Panc1 (cell line): ENCODE data around the gene CAPRIN2.
A peak's percentile ranks its signal among the peaks of the same experiment; 100 is the strongest.

Experiments
- CTCF ChIP-seq: fragments of 450-650 bp; IDR thresholded peaks from 2 replicates; pipeline ENCODE4 v1.5.1; 2017; ENCODE audit warnings: mild to moderate bottlenecking
- POLR2AphosphoS5 ChIP-seq: IDR thresholded peaks from 2 replicates; pipeline ENCODE4 v1.6.1; 2012; ENCODE audit warnings: mild to moderate bottlenecking, low read depth, low read length, moderate library complexity
- REST ChIP-seq, 2 experiments: IDR thresholded peaks; 2 replicates each; pipeline ENCODE4 v1.6.1; 2011 to 2012; ENCODE audit warnings: low read depth in 2 of 2, control low read depth in 1 of 2, low read length in 1 of 2, mild to moderate bottlenecking in 1 of 2, moderate library complexity in 1 of 2; ENCODE audit not compliant: insufficient read depth in 1 of 2
- SIN3A ChIP-seq: IDR thresholded peaks from 2 replicates; pipeline ENCODE4 v1.6.1; 2012; ENCODE audit warnings: low read depth, mild to moderate bottlenecking, low read length, moderate library complexity, borderline replicate concordance; ENCODE audit not compliant: insufficient read depth

GRCh38 chr12:30754750-30755394, at the start of gene CAPRIN2:
- peak; percentile 83 for TF ChIP-seq CTCF
- peak; percentile 88 for TF ChIP-seq POLR2AphosphoS5
- 0 out of 4 replicates have a peak, but pooled peaks of 1 of the 2 experiments have one; percentile 56 for TF ChIP-seq REST (IDR thresholded peaks at IDR 0.05; ENCODE audit: insufficient read depth in 1 of 2, low read depth in 2 of 2, low read length in 1 of 2)
- no peak; the same call in 1 of the 2 replicates for TF ChIP-seq SIN3A
